A549 (cell line): ENCODE results near the gene RTN4RL1. TPM values are rescaled to one million over a fixed set of nuclear protein-coding genes. Genes with fewer than 3 reads are reported as not detected.

ENCODE experiments used
- ATAC-seq, 2 experiments: fragments of 200-7000 bp in 1 of 2; fragments of >200 bp in 1 of 2; cut with Nextera tagmentation in 1 of 2; cut with Tn5 transposase in 1 of 2; 3 replicates each; pipeline versions ENCODE4 v1.8.0 to v1.9.1; 2018 to 2020; ENCODE audit warnings: mild to moderate bottlenecking in 1 of 2, moderate library complexity in 1 of 2
- CTCF ChIA-PET: fragments of 300-600 bp; sonication (Branson Sonifier 250); formaldehyde crosslinking; extraction: SDS; loops from one replicate; lab custom pipeline; 2021; ENCODE audit warnings: antibody characterized with exemption, inconsistent platforms; lab: Yijun Ruan, JAX
- POLR2A ChIA-PET: fragments of 350-600 bp; formaldehyde crosslinking; extraction: SDS; loops from one replicate; lab custom pipeline; 2021; ENCODE audit warnings: antibody characterized with exemption, inconsistent platforms; lab: Yijun Ruan, JAX
- DNase-seq, 2 experiments: peaks; one replicate each; pipeline versions ENCODE4 v3.0.0 to v3.0.0-alpha.2; 2011 to 2016; ENCODE audit warnings: low read depth in 1 of 2, low spot score in 1 of 2
- FAIRE-seq: peaks from 2 replicates; lab custom pipeline; 2011; peaks lifted over from hg19 to GRCh38; lab: Jason Lieb, UNC
- H3K27ac ChIP-seq, 2 experiments: fragments of >200 bp; sonication (Bioruptor Twin); formaldehyde crosslinking; 3 replicates each; pipeline ENCODE4 v1.5.1; 2016 to 2017
- H3K4me1 ChIP-seq: fragments of >200 bp; sonication (Bioruptor Twin); formaldehyde crosslinking; 3 replicates; pipeline ENCODE4 v1.6.1; 2016
- H3K4me2 ChIP-seq: fragments of >200 bp; sonication (Bioruptor Twin); formaldehyde crosslinking; 3 replicates; pipeline ENCODE4 v1.6.1; 2016
- H3K4me3 ChIP-seq: fragments of >200 bp; sonication (Bioruptor Twin); formaldehyde crosslinking; 3 replicates; pipeline ENCODE4 v1.5.1; 2016
- H3K9me3 ChIP-seq: fragments of >200 bp; sonication (Bioruptor Twin); formaldehyde crosslinking; 3 replicates; pipeline ENCODE4 v1.6.1; 2016
- CBX8 ChIP-seq: fragments of 200-600 bp; sonication (generic); IDR thresholded peaks from 2 replicates; pipeline ENCODE4 v1.6.1; 2016
- CEBPB ChIP-seq, 2 experiments: fragments of >200 bp in 1 of 2; sonication (Bioruptor Twin) in 1 of 2; formaldehyde crosslinking in 1 of 2; IDR thresholded peaks; 2 replicates each; pipeline ENCODE4 v1.6.1; 2012 to 2016
- CHD4 ChIP-seq: fragments of 200-600 bp; sonication (generic); IDR thresholded peaks from 2 replicates; pipeline ENCODE4 v1.6.1; 2016; ENCODE audit warnings: antibody characterized with exemption, mild to moderate bottlenecking, borderline replicate concordance
- CTCF ChIP-seq: fragments of >200 bp; sonication (Bioruptor Twin); formaldehyde crosslinking; IDR thresholded peaks from 3 replicates; pipeline ENCODE4 v1.5.1; 2016
- EP300 ChIP-seq, 2 experiments: fragments of >200 bp; sonication (Bioruptor Twin); formaldehyde crosslinking; IDR thresholded peaks; 2 replicates in 1 of 2; 3 replicates in 1 of 2; pipeline ENCODE4 v1.6.1; 2016 to 2017
- ESRRA ChIP-seq: fragments of 150-350 bp; IDR thresholded peaks from 2 replicates; pipeline ENCODE4 v1.6.1; 2014; ENCODE audit warnings: mild to moderate bottlenecking, low read length, borderline replicate concordance
- HDAC2 ChIP-seq: fragments of 200-600 bp; sonication (generic); IDR thresholded peaks from 2 replicates; pipeline ENCODE4 v1.6.1; 2016
- HMGXB4 ChIP-seq: fragments of 250-450 bp; sonication (Bioruptor Pico); IDR thresholded peaks from 2 replicates; pipeline ENCODE4 v1.5.0; 2021; ENCODE audit warnings: mild to moderate bottlenecking, moderate library complexity, borderline replicate concordance
- HOXB13 ChIP-seq: fragments of 250-450 bp; sonication (Bioruptor Pico); IDR thresholded peaks from 2 replicates; pipeline ENCODE4 v1.5.0; 2020; ENCODE audit warnings: low read depth, mild to moderate bottlenecking, moderate library complexity
- HOXB5 ChIP-seq: fragments of 250-450 bp; sonication (Bioruptor Pico); IDR thresholded peaks from 2 replicates; pipeline ENCODE4 v1.5.0; 2020; ENCODE audit warnings: mild to moderate bottlenecking, moderate library complexity
- MAX ChIP-seq: IDR thresholded peaks from 2 replicates; pipeline ENCODE4 v1.6.1; 2012
- PBX3 ChIP-seq: IDR thresholded peaks from 2 replicates; pipeline ENCODE4 v1.6.1; 2012
- RAD21 ChIP-seq, 2 experiments: fragments of >200 bp in 1 of 2; sonication (Bioruptor Twin) in 1 of 2; formaldehyde crosslinking in 1 of 2; IDR thresholded peaks in 1 of 2; conservative IDR thresholded peaks in 1 of 2; 2 replicates in 1 of 2; 3 replicates in 1 of 2; pipeline ENCODE4 v1.6.1; 2012 to 2018; ENCODE audit warnings: inconsistent platforms in 1 of 2
- RFX5 ChIP-seq: fragments of 450-650 bp; IDR thresholded peaks from 2 replicates; pipeline ENCODE4 v1.7.1; 2014; ENCODE audit warnings: antibody characterized with exemption, mild to moderate bottlenecking, moderate library complexity
- USF2 ChIP-seq: fragments of 450-650 bp; IDR thresholded peaks from 2 replicates; pipeline ENCODE4 v1.6.1; 2014; ENCODE audit warnings: antibody characterized with exemption
- ZNF302 ChIP-seq: fragments of 250-450 bp; sonication (Bioruptor Pico); IDR thresholded peaks from 2 replicates; pipeline ENCODE4 v1.9.0; 2021; ENCODE audit warnings: inconsistent platforms, mild to moderate bottlenecking, moderate library complexity
- ZSCAN20 ChIP-seq: fragments of 250-450 bp; sonication (Bioruptor Pico); IDR thresholded peaks from 2 replicates; pipeline ENCODE4 v1.8.0; 2022; ENCODE audit warnings: mild to moderate bottlenecking, moderate library complexity
- WGBS: methylation state at CpG from one replicate; pipeline ENCODE4 v1.1.6; 2017; ENCODE audit errors: missing lambda C conversion rate; 5-methylcytosine and 5-hydroxymethylcytosine counted together
- polyA plus RNA-seq, 4 experiments: library from polyadenylated mRNA; depleted of rRNA in 3 of 4; stranded (reverse); fragments of >200 nt; fragmentation: RNase III in 1 of 4; extraction: RNeasy Plus Mini Kit Qiagen cat#74134 plus additional on column Dnase treatment in 1 of 4; gene quantifications; 2 replicates in 3 of 4; 3 replicates in 1 of 4; pipeline ENCODE4 v1.2.3, GENCODE V29; 2011 to 2017

RTN4RL1 gene
- polyA plus RNA-seq, 2 of the 4 experiments (the other 2 are of a cell fraction): 0.39 to 1.5 TPM

- H3K4me3 ChIP-seq: no peak overlapping the region
- no peak overlapping the region for H3K4me2 ChIP-seq
- H3K27ac ChIP-seq: no peak overlapping the region
- TF ChIP-seq CTCF (peak; percentile 43), PBX3 (no peak), RAD21 (conservative IDR thresholded peaks at IDR 0.05 in 1 of 2, IDR thresholded peaks at IDR 0.05 in 1 of 2) (0 out of 5 replicates have a peak, but pooled peaks of 1 of the 2 experiments have one; percentile 13)
- peak; percentile 57 to 82; a peak in 5 of 6 replicates for ATAC-seq
- CTCF ChIA-PET: interaction anchor here (0.6 to 16.6 kb wide), 20 partner anchors 8 to 232 kb away, joined by 3 to 217 read pairs (median 4); partner anchors contain the start of gene HIC1
- POLR2A ChIA-PET: no interaction called here
- no peaks in the 10 kb centered on the region for H3K9me3 ChIP-seq
- no peak for FAIRE-seq
- DNase-seq: peak in 1 of 2 experiments; percentile 59
- no peaks in the 10 kb centered on the region for H3K4me1 ChIP-seq
- WGBS: 78% methylated on average over 24 of the region's 24 CpGs
Measured at GRCh38 chr17:2064980-2065785, 40.0 kb upstream of the RTN4RL1 start.

- FAIRE-seq: no peak
- CTCF ChIA-PET: interaction anchor here (0.9 to 16.6 kb wide), 17 partner anchors 8 to 217 kb away, joined by 3 to 217 read pairs (median 5); partner anchors contain the start of gene HIC1
Measured at GRCh38 chr17:2064520-2064971, 39.4 kb upstream of the RTN4RL1 start.

GRCh38 chr17:2064147-2064489 lies 39.0 kb upstream of the RTN4RL1 start:
- no peak overlapping the region for H3K4me3 ChIP-seq
- ATAC-seq (no peak), DNase-seq (no peak)
- no peaks in the 10 kb centered on the region for H3K4me1 ChIP-seq
- POLR2A ChIA-PET: no interaction called here
- 60% methylated on average over 5 of the region's 5 CpGs for WGBS
- TF ChIP-seq HOXB13 (no peak), CBX8 (no peak), ZNF302 (CRISPR knock-in tag) (no peak), HMGXB4 (CRISPR knock-in tag) (no peak), USF2 (no peak), CTCF (no peak), ZSCAN20 (no peak), HDAC2 (no peak)
- TF ChIP-seq, all 56 proteins: peak for 0
- H3K4me2 ChIP-seq: no peak overlapping the region
- no peak overlapping the region for H3K27ac ChIP-seq
- no peak for FAIRE-seq
- no peaks in the 10 kb centered on the region for H3K9me3 ChIP-seq
- CTCF ChIA-PET: interaction anchor here (0.9 to 16.6 kb wide), 12 partner anchors 7 to 218 kb away, joined by 3 to 217 read pairs (median 5); partner anchors contain the start of gene HIC1

More at GRCh38 chr17:2064520-2064971, 39.4 kb upstream of the RTN4RL1 start:
- DNase-seq (no peak), ATAC-seq (peak; percentile 17 to 23; a peak in 3 of 6 replicates)
- H3K4me3 ChIP-seq: no peak overlapping the region
- POLR2A ChIA-PET: no interaction called here
- H3K4me1 ChIP-seq: no peaks in the 10 kb centered on the region
- no peak for TF ChIP-seq ZSCAN20
- no peak for TF ChIP-seq PBX3
- no peak for TF ChIP-seq MAX
- TF ChIP-seq CEBPB (IDR thresholded peaks at IDR 0.05): no peak
- TF ChIP-seq RFX5: no peak
- no peak for TF ChIP-seq CBX8
- no peak for TF ChIP-seq EP300 (IDR thresholded peaks at IDR 0.05)
- no peak for TF ChIP-seq ESRRA
- TF ChIP-seq CHD4: no peak
- TF ChIP-seq HOXB5 (CRISPR knock-in tag): no peak
- TF ChIP-seq USF2: no peak
- H3K4me2 ChIP-seq: no peak overlapping the region
- no peaks in the 10 kb centered on the region for H3K9me3 ChIP-seq
- H3K27ac ChIP-seq: no peak overlapping the region
- 90% methylated on average over 6 of the region's 6 CpGs for WGBS
